ENCODE data around the gene KCND3.

The KCND3 gene

GRCh38 chr1:111887385-111887784 is 102.1 kb downstream of the KCND3 start:
- H3K9me2 ChIP-seq (replicated peaks; ENCODE audit: control insufficient read depth, low read length) = no peaks in the 10 kb centered on the region
- peaks cover 12% of the 10 kb centered on the region for H3K27me3 ChIP-seq (ENCODE audit: control insufficient read depth, low read length)
- no peak for TF ChIP-seq EZH2phosphoT487 (IDR thresholded peaks at IDR 0.05; ENCODE audit: borderline replicate concordance, low read length)
- TF ChIP-seq, protein P1, sequence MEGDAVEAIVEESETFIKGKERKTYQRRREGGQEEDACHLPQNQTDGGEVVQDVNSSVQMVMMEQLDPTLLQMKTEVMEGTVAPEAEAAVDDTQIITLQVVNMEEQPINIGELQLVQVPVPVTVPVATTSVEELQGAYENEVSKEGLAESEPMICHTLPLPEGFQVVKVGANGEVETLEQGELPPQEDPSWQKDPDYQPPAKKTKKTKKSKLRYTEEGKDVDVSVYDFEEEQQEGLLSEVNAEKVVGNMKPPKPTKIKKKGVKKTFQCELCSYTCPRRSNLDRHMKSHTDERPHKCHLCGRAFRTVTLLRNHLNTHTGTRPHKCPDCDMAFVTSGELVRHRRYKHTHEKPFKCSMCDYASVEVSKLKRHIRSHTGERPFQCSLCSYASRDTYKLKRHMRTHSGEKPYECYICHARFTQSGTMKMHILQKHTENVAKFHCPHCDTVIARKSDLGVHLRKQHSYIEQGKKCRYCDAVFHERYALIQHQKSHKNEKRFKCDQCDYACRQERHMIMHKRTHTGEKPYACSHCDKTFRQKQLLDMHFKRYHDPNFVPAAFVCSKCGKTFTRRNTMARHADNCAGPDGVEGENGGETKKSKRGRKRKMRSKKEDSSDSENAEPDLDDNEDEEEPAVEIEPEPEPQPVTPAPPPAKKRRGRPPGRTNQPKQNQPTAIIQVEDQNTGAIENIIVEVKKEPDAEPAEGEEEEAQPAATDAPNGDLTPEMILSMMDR (IDR thresholded peaks at IDR 0.05; ENCODE audit: low read depth, low read length, poor library complexity, severe bottlenecking) = no peak

GRCh38 chr1:111886741-111887140 is 102.7 kb downstream of the KCND3 start:
- H3K9me3 ChIP-seq (ENCODE audit: control insufficient read depth, insufficient read depth, low read length) = no peaks in the 10 kb centered on the region
- no peaks in the 10 kb centered on the region for H3K36me3 ChIP-seq (ENCODE audit: control insufficient read depth, low read length)
- no peaks in the 10 kb centered on the region for H4K20me1 ChIP-seq (ENCODE audit: control insufficient read depth, insufficient read depth, low read depth, low read length)
- H3K79me2 ChIP-seq (ENCODE audit: control insufficient read depth, low read length) = no peaks in the 10 kb centered on the region
- no peaks in the 10 kb centered on the region for H3F3A ChIP-seq (ENCODE audit: control insufficient read depth, insufficient read depth)
- no peak overlapping the region for H3K4me3 ChIP-seq (ENCODE audit: low read length)
- no peaks in the 10 kb centered on the region for H3K4me1 ChIP-seq (ENCODE audit: control insufficient read depth, low read length)
- H3K9me2 ChIP-seq (replicated peaks; ENCODE audit: control insufficient read depth, low read length) = no peaks in the 10 kb centered on the region
- no peak overlapping the region for H3K4me2 ChIP-seq (ENCODE audit: low read length)
- H3K27me3 ChIP-seq (ENCODE audit: control insufficient read depth, low read length) = peaks cover 11% of the 10 kb centered on the region
- no peak for TF ChIP-seq EZH2phosphoT487 (IDR thresholded peaks at IDR 0.05; ENCODE audit: borderline replicate concordance, low read length)
- no peak overlapping the region for H3K27ac ChIP-seq (ENCODE audit: low read depth, low read length)

More at GRCh38 chr1:111887385-111887784, 102.1 kb downstream of the KCND3 start:
- H3K4me2 ChIP-seq (ENCODE audit: low read length) = no peak overlapping the region
- H4K20me1 ChIP-seq (ENCODE audit: control insufficient read depth, insufficient read depth, low read depth, low read length) = no peaks in the 10 kb centered on the region
- no peaks in the 10 kb centered on the region for H3K79me2 ChIP-seq (ENCODE audit: control insufficient read depth, low read length)
- no peaks in the 10 kb centered on the region for H3K9me3 ChIP-seq (ENCODE audit: control insufficient read depth, insufficient read depth, low read length)
- H3K27ac ChIP-seq (ENCODE audit: low read depth, low read length) = no peak overlapping the region
- no peaks in the 10 kb centered on the region for H3K36me3 ChIP-seq (ENCODE audit: control insufficient read depth, low read length)
- H3F3A ChIP-seq (ENCODE audit: control insufficient read depth, insufficient read depth) = no peaks in the 10 kb centered on the region
- H3K4me3 ChIP-seq (ENCODE audit: low read length) = no peak overlapping the region
- H3K4me1 ChIP-seq (ENCODE audit: control insufficient read depth, low read length) = no peaks in the 10 kb centered on the region

DNA sequence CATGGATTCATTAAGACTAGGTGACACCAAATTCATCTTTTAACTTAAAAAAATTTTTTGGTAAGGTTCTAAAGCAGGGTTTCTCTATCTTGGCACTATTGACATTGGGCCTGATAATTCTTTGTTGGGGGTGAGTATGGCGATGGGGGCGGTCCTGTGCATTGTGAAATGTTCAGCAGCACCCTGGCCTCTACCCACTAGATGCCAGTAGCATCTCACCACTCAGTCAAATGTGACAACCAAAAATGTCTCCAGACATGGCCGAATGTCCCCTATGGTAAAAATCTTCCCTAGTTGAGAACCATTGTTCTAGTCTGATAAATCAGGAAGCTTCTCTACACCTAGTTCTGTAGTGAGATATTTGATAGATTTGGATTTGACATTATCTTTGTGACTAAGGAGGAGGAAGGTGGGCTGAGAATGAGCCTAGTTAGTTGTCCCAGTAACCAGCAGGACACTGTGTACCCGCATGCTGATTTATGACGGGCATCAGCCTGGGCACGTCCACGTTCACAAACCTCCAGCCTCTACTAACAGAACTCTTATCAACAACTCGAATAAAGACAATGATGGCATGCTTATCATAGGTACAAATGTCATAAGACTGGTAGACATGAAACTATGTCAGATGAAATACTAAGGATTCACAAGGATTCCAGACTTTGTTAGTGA is 104.6 kb downstream of the KCND3 start:
- H4K20me1 ChIP-seq (ENCODE audit: control insufficient read depth, insufficient read depth, low read depth, low read length) = no peaks in the 10 kb centered on the region
- H3F3A ChIP-seq (ENCODE audit: control insufficient read depth, insufficient read depth) = no peaks in the 10 kb centered on the region
- no peak for TF ChIP-seq EZH2phosphoT487 (IDR thresholded peaks at IDR 0.05; ENCODE audit: borderline replicate concordance, low read length)
- TF ChIP-seq, protein P1 (IDR thresholded peaks at IDR 0.05; ENCODE audit: low read depth, low read length, poor library complexity, severe bottlenecking) = no peak
- no peak overlapping the region for H3K27ac ChIP-seq (ENCODE audit: low read depth, low read length)
- no peaks in the 10 kb centered on the region for H3K36me3 ChIP-seq (ENCODE audit: control insufficient read depth, low read length)
- no peak overlapping the region for H3K4me2 ChIP-seq (ENCODE audit: low read length)
- H3K4me3 ChIP-seq (ENCODE audit: low read length) = no peak overlapping the region
- no peaks in the 10 kb centered on the region for H3K79me2 ChIP-seq (ENCODE audit: control insufficient read depth, low read length)
- peaks cover 4% of the 10 kb centered on the region for H3K27me3 ChIP-seq (ENCODE audit: control insufficient read depth, low read length)
- H3K9me3 ChIP-seq (ENCODE audit: control insufficient read depth, insufficient read depth, low read length) = no peaks in the 10 kb centered on the region
- H3K9me2 ChIP-seq (replicated peaks; ENCODE audit: control insufficient read depth, low read length) = no peaks in the 10 kb centered on the region
- no peaks in the 10 kb centered on the region for H3K4me1 ChIP-seq (ENCODE audit: control insufficient read depth, low read length)

DNA sequence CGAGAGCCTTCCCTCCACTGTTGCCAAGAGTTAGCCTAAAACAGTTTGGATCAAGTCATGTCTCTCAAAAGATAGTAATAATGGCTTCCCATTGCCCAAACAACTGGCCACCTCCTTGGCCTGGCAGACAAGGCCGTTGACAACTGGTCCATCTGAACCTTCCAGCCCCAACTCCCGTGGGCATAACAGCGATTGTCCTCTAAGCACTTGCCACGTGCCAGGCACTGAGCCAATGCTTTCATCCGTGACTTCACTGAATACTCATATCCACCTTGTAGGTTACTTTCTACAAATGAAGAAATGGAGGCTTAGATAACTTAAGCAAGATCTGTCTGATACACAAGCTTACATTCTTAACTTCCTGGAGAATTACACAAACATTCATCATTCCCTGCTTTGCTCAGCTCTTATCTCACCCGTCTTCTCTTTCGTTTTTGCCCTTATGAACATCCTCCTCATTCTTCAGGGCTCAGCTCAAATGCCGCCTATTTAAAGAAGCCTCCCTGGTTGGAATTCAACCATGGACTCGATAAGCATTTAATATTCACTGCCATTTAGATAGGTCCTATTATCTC is 106.4 kb downstream of the KCND3 start:
- Histone ChIP-seq H3K4me1 (ENCODE audit: control insufficient read depth, low read length) (no peaks in the 10 kb centered on the region), H3K9me3 (ENCODE audit: control insufficient read depth, insufficient read depth, low read length) (no peaks in the 10 kb centered on the region), H3K9me2 (replicated peaks; ENCODE audit: control insufficient read depth, low read length) (no peaks in the 10 kb centered on the region), H3K27ac (ENCODE audit: low read depth, low read length) (no peak overlapping the region), H3K36me3 (ENCODE audit: control insufficient read depth, low read length) (no peaks in the 10 kb centered on the region), H4K20me1 (ENCODE audit: control insufficient read depth, insufficient read depth, low read depth, low read length) (no peaks in the 10 kb centered on the region), H3K4me3 (ENCODE audit: low read length) (no peak overlapping the region), H3K4me2 (ENCODE audit: low read length) (no peak overlapping the region), H3F3A (ENCODE audit: control insufficient read depth, insufficient read depth) (no peaks in the 10 kb centered on the region), H3K27me3 (ENCODE audit: control insufficient read depth, low read length) (no peaks in the 10 kb centered on the region), H3K79me2 (ENCODE audit: control insufficient read depth, low read length) (no peaks in the 10 kb centered on the region)
- TF ChIP-seq, protein P1 (IDR thresholded peaks at IDR 0.05; ENCODE audit: low read depth, low read length, poor library complexity, severe bottlenecking) = no peak
- TF ChIP-seq EZH2phosphoT487 (IDR thresholded peaks at IDR 0.05; ENCODE audit: borderline replicate concordance, low read length) = no peak
